Measurements from ENCODE around the gene C20orf173. TPM values are rescaled to one million over a fixed set of nuclear protein-coding genes. Genes with fewer than 3 reads are reported as not detected.

Gene C20orf173
- total RNA-seq, 1 experiment from 2014 or later: not detected

- no peak overlapping the region for H3K27ac Mint-ChIP-seq
- no peak overlapping the region for H3K4me3 Mint-ChIP-seq
- no peaks in the 10 kb centered on the region for H3K27me3 Mint-ChIP-seq (ENCODE audit: low read depth)
- no peak for TF ChIP-seq NFATC4 (CRISPR knock-in tag; IDR thresholded peaks at IDR 0.05)
- no peak for TF ChIP-seq ELF4 (CRISPR knock-in tag; IDR thresholded peaks at IDR 0.05; ENCODE audit: low read depth)
- TF ChIP-seq, protein P1, sequence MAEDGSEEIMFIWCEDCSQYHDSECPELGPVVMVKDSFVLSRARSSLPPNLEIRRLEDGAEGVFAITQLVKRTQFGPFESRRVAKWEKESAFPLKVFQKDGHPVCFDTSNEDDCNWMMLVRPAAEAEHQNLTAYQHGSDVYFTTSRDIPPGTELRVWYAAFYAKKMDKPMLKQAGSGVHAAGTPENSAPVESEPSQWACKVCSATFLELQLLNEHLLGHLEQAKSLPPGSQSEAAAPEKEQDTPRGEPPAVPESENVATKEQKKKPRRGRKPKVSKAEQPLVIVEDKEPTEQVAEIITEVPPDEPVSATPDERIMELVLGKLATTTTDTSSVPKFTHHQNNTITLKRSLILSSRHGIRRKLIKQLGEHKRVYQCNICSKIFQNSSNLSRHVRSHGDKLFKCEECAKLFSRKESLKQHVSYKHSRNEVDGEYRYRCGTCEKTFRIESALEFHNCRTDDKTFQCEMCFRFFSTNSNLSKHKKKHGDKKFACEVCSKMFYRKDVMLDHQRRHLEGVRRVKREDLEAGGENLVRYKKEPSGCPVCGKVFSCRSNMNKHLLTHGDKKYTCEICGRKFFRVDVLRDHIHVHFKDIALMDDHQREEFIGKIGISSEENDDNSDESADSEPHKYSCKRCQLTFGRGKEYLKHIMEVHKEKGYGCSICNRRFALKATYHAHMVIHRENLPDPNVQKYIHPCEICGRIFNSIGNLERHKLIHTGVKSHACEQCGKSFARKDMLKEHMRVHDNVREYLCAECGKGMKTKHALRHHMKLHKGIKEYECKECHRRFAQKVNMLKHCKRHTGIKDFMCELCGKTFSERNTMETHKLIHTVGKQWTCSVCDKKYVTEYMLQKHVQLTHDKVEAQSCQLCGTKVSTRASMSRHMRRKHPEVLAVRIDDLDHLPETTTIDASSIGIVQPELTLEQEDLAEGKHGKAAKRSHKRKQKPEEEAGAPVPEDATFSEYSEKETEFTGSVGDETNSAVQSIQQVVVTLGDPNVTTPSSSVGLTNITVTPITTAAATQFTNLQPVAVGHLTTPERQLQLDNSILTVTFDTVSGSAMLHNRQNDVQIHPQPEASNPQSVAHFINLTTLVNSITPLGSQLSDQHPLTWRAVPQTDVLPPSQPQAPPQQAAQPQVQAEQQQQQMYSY (CRISPR knock-in tag; IDR thresholded peaks at IDR 0.05): no peak
- TF ChIP-seq ZNF671 (CRISPR knock-in tag; IDR thresholded peaks at IDR 0.05): no peak
- TF ChIP-seq, protein P2, sequence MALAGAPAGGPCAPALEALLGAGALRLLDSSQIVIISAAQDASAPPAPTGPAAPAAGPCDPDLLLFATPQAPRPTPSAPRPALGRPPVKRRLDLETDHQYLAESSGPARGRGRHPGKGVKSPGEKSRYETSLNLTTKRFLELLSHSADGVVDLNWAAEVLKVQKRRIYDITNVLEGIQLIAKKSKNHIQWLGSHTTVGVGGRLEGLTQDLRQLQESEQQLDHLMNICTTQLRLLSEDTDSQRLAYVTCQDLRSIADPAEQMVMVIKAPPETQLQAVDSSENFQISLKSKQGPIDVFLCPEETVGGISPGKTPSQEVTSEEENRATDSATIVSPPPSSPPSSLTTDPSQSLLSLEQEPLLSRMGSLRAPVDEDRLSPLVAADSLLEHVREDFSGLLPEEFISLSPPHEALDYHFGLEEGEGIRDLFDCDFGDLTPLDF (CRISPR knock-in tag; IDR thresholded peaks at IDR 0.05): no peak
- no peak for TF ChIP-seq ZNF219 (CRISPR knock-in tag; IDR thresholded peaks at IDR 0.05; ENCODE audit: borderline replicate concordance)
- TF ChIP-seq STAT6 (CRISPR knock-in tag; conservative IDR thresholded peaks at IDR 0.05; ENCODE audit: low read depth): no peak
- TF ChIP-seq, protein P3, sequence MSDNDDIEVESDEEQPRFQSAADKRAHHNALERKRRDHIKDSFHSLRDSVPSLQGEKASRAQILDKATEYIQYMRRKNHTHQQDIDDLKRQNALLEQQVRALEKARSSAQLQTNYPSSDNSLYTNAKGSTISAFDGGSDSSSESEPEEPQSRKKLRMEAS (CRISPR knock-in tag; IDR thresholded peaks at IDR 0.05): no peak
- no peak for TF ChIP-seq PRRX2 (CRISPR knock-in tag; IDR thresholded peaks at IDR 0.05)
- TF ChIP-seq AFF4 (CRISPR knock-in tag; IDR thresholded peaks at IDR 0.05; ENCODE audit: borderline replicate concordance): no peak
- no peak for TF ChIP-seq SOX15 (CRISPR knock-in tag; IDR thresholded peaks at IDR 0.05)
- TF ChIP-seq ATF2 (CRISPR knock-in tag; IDR thresholded peaks at IDR 0.05; ENCODE audit: borderline replicate concordance, low read depth): no peak
- TF ChIP-seq RORB (CRISPR knock-in tag; IDR thresholded peaks at IDR 0.05): no peak
- TF ChIP-seq, protein P4, sequence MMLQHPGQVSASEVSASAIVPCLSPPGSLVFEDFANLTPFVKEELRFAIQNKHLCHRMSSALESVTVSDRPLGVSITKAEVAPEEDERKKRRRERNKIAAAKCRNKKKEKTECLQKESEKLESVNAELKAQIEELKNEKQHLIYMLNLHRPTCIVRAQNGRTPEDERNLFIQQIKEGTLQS (CRISPR knock-in tag; conservative IDR thresholded peaks at IDR 0.05): no peak
- DNase-seq (ENCODE audit: low spot score) (no peak), ATAC-seq (no peak)
- ChIA-PET POLR2A (interaction anchor here (0.5 to 0.6 kb wide), 2 partner anchors 57 to 301 kb away, joined by 3 read pairs; no protein-coding TSS in a partner anchor), CTCF (no interaction called here)
- H3K4me1 Mint-ChIP-seq: peaks cover 14% of the 10 kb centered on the region; the same call in 1 of the 2 replicates
- H3K9me3 Mint-ChIP-seq: no peaks in the 10 kb centered on the region
- no peaks in the 10 kb centered on the region for H3K36me3 Mint-ChIP-seq
Observed at GRCh38 chr20:35563834-35564233, 34.4 kb upstream of the C20orf173 start.
